Umbilical cord (tissue), 2 donors: Measurements from ENCODE around the gene KRTCAP2. TPM values are rescaled to one million over a fixed set of nuclear protein-coding genes. Genes with fewer than 3 reads are reported as not detected.

ENCODE experiments used
- DNase-seq: peaks from one replicate; pipeline ENCODE4 v3.0.0-alpha.2; 2015; ENCODE audit warnings: low spot score
- total RNA-seq: library from RNA; depleted of rRNA; stranded (reverse); fragments of >200 nt; gene quantifications from one replicate; pipeline ENCODE4 v1.2.3, GENCODE V29; 2014; ENCODE audit warnings: low replicate concordance; ENCODE audit not compliant: insufficient read depth

KRTCAP2 gene
- total RNA-seq, 1 donor from 2014 or later, result 45.5 TPM

- DNase-seq, result peak; percentile 95
Observed at GRCh38 chr1:155134880-155135414, 38.2 kb downstream of the KRTCAP2 start.

GRCh38 chr1:155134322-155134721 is 38.8 kb downstream of the KRTCAP2 start:
- no peak for DNase-seq

GRCh38 chr1:155133799-155134281 is 39.3 kb downstream of the KRTCAP2 start:
- no peak for DNase-seq

- DNase-seq, result no peak
Observed at GRCh38 chr1:155131856-155132255, 41.2 kb downstream of the KRTCAP2 start.

- no peak for DNase-seq
Observed at GRCh38 chr1:155131285-155131684, 41.8 kb downstream of the KRTCAP2 start.

GRCh38 chr1:155130272-155131006 is 42.7 kb downstream of the KRTCAP2 start:
- DNase-seq, result no peak

- peak; percentile 20 for DNase-seq
Observed at GRCh38 chr1:155128755-155129473, 44.2 kb downstream of the KRTCAP2 start.

- no peak for DNase-seq
Observed at GRCh38 chr1:155127967-155128754, 44.9 kb downstream of the KRTCAP2 start.

- peak; percentile 62 for DNase-seq
Observed at GRCh38 chr1:155127105-155127966, 45.8 kb downstream of the KRTCAP2 start, which contains the start of gene EFNA1. Gene EFNA1 (plus strand): TSS chr1:155127876. CDS start chr1:155127978, 102 bp downstream.

GRCh38 chr1:155126556-155127104 is 46.5 kb downstream of the KRTCAP2 start:
- DNase-seq, result peak; percentile 55

- peak; percentile 29 for DNase-seq
Observed at GRCh38 chr1:155125946-155126555, 47.1 kb downstream of the KRTCAP2 start.

GRCh38 chr1:155125511-155125945 is 47.6 kb downstream of the KRTCAP2 start:
- DNase-seq, result no peak

GRCh38 chr1:155124503-155125463 is 48.3 kb downstream of the KRTCAP2 start:
- no peak for DNase-seq

- DNase-seq, result no peak
Observed at GRCh38 chr1:155123801-155124200, 49.3 kb downstream of the KRTCAP2 start.

GRCh38 chr1:155122308-155122707 is 50.8 kb downstream of the KRTCAP2 start:
- no peak for DNase-seq

- DNase-seq, result no peak
Observed at GRCh38 chr1:155121249-155121648, 51.9 kb downstream of the KRTCAP2 start.

- peak; percentile 49 for DNase-seq
Observed at GRCh38 chr1:155120253-155120652, 52.9 kb downstream of the KRTCAP2 start.
